ENCODE results near the gene MGAT5.

- TF ChIP-seq CTCF (IDR thresholded peaks at IDR 0.05), result no peak
- TF ChIP-seq POLR2A (IDR thresholded peaks at IDR 0.05), result no peak
These were observed 24.7 kb downstream of the MGAT5 start for GRCh38 chr2:134278553-134278952.
